ENCODE data around the gene PALD1.

Gene PALD1

GRCh38 chr10:70480239-70480861, 1.8 kb downstream of the PALD1 start:
- Histone ChIP-seq H3K4me3 (replicated peaks; ENCODE audit: insufficient read depth, low read length) (peak overlapping the region; percentile 1; the same call in 1 of the 2 replicates), H3K27ac (replicated peaks) (peak overlapping the region; percentile 56), H3K27me3 (ENCODE audit: insufficient read depth, poor library complexity, severe bottlenecking) (no peaks in the 10 kb centered on the region)
- TF ChIP-seq POLR2AphosphoS5 (IDR thresholded peaks at IDR 0.05; ENCODE audit: low read depth) (peak; percentile 45), SPI1 (IDR thresholded peaks at IDR 0.05; ENCODE audit: borderline replicate concordance, low read depth) (peak; percentile 91)
- TF ChIP-seq, protein P1, sequence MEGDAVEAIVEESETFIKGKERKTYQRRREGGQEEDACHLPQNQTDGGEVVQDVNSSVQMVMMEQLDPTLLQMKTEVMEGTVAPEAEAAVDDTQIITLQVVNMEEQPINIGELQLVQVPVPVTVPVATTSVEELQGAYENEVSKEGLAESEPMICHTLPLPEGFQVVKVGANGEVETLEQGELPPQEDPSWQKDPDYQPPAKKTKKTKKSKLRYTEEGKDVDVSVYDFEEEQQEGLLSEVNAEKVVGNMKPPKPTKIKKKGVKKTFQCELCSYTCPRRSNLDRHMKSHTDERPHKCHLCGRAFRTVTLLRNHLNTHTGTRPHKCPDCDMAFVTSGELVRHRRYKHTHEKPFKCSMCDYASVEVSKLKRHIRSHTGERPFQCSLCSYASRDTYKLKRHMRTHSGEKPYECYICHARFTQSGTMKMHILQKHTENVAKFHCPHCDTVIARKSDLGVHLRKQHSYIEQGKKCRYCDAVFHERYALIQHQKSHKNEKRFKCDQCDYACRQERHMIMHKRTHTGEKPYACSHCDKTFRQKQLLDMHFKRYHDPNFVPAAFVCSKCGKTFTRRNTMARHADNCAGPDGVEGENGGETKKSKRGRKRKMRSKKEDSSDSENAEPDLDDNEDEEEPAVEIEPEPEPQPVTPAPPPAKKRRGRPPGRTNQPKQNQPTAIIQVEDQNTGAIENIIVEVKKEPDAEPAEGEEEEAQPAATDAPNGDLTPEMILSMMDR (IDR thresholded peaks at IDR 0.05; ENCODE audit: insufficient read depth, low read length), result no peak
- DNase-seq (ENCODE audit: low read depth in 1 of 2, low spot score in 1 of 2), result peak in 1 of 2 experiments; percentile 76

GRCh38 chr10:70481105-70481504, 2.5 kb downstream of the PALD1 start:
- no peaks in the 10 kb centered on the region for H3K27me3 ChIP-seq (ENCODE audit: insufficient read depth, poor library complexity, severe bottlenecking)
- no peak overlapping the region for H3K27ac ChIP-seq (replicated peaks)
- H3K4me3 ChIP-seq (replicated peaks; ENCODE audit: insufficient read depth, low read length), result no peak overlapping the region
- TF ChIP-seq REST (IDR thresholded peaks at IDR 0.05; ENCODE audit: insufficient replicate concordance, low read depth), result no peak
- no peak for TF ChIP-seq GABPA (IDR thresholded peaks at IDR 0.05; ENCODE audit: low read depth)
- TF ChIP-seq, protein P1 (IDR thresholded peaks at IDR 0.05; ENCODE audit: insufficient read depth, low read length), result no peak
- no peak for TF ChIP-seq POLR2AphosphoS5 (IDR thresholded peaks at IDR 0.05; ENCODE audit: low read depth)
- TF ChIP-seq SPI1 (IDR thresholded peaks at IDR 0.05; ENCODE audit: borderline replicate concordance, low read depth), result no peak
- no peak for DNase-seq (ENCODE audit: low read depth in 1 of 2, low spot score in 1 of 2)

DNA sequence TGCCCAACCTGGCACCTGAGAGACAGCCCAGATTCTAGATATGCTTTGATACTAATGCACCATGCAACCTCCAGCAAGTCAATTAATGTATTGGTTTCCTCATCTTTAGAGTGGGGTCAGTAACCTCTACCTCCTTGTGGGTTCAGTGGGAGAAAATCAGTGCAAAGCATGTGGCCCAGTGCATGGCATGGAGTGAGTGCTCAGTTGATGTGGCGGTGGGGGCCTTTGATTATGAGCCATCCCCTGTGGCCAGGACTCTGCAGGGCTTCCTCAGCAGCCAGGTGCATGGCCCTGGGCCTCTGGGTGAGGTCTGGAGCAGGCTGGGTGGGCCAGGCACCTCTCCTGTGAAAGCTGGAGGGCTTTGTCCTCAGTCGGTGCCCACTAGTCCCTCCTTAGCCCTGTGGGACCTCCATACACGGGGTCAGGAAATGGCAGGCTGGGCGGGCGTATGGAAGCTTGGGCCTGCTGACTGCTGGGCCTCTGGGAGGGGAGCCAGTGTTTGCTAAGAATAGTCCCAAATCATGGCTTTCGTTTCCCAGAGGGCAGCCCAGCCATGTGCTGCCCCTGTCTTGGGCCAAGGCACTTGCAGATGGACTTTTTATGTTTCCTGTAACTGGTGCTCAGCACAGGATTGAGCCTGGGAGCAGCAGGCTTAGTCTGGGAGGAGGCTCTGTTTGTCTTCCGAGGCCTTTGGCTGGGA, 3.4 kb downstream of the PALD1 start:
- Histone ChIP-seq H3K27me3 (ENCODE audit: insufficient read depth, poor library complexity, severe bottlenecking) (no peaks in the 10 kb centered on the region), H3K27ac (replicated peaks) (no peak overlapping the region), H3K4me3 (replicated peaks; ENCODE audit: insufficient read depth, low read length) (no peak overlapping the region)
- DNase-seq (ENCODE audit: low read depth in 1 of 2, low spot score in 1 of 2), result no peak
- TF ChIP-seq GABPA (IDR thresholded peaks at IDR 0.05; ENCODE audit: low read depth) (no peak), POLR2AphosphoS5 (IDR thresholded peaks at IDR 0.05; ENCODE audit: low read depth) (no peak), REST (IDR thresholded peaks at IDR 0.05; ENCODE audit: insufficient replicate concordance, low read depth) (no peak), SPI1 (IDR thresholded peaks at IDR 0.05; ENCODE audit: borderline replicate concordance, low read depth) (no peak)
- TF ChIP-seq, protein P1 (IDR thresholded peaks at IDR 0.05; ENCODE audit: insufficient read depth, low read length), result no peak

Measured in HL-60 (cell line).